K562 (cell line): ENCODE data around the gene CCT7. TPM values are rescaled to one million over a fixed set of nuclear protein-coding genes. Genes with fewer than 3 reads are reported as not detected.

Source experiments
- ARID1B ChIP-seq: fragments of 450-650 bp; IDR thresholded peaks from 2 replicates; pipeline ENCODE4 v1.6.1; 2016; ENCODE audit warnings: antibody characterized with exemption, mild to moderate bottlenecking, inconsistent platforms
- BCOR ChIP-seq: fragments of 450-650 bp; IDR thresholded peaks from 2 replicates; pipeline ENCODE4 v1.6.1; 2016
- C11orf30 ChIP-seq: fragments of 450-650 bp; IDR thresholded peaks from 2 replicates; pipeline ENCODE4 v1.6.1; 2016; ENCODE audit warnings: low read depth, mild to moderate bottlenecking
- KLF13 ChIP-seq: fragments of 450-650 bp; IDR thresholded peaks from 2 replicates; pipeline ENCODE4 v1.6.1; 2016; ENCODE audit warnings: missing genetic modification characterization, low read depth, mild to moderate bottlenecking, missing compliant biosample characterization, moderate library complexity, borderline replicate concordance
- POLR2B ChIP-seq: fragments of 450-650 bp; IDR thresholded peaks from 2 replicates; pipeline ENCODE4 v1.6.1; 2018; ENCODE audit warnings: low read depth; ENCODE audit not compliant: partially characterized antibody
- RB1 ChIP-seq: fragments of 450-650 bp; IDR thresholded peaks from 2 replicates; pipeline ENCODE4 v1.6.1; 2017; ENCODE audit warnings: low read depth, mild to moderate bottlenecking
- RHOXF2B ChIP-seq: fragments of 250-450 bp; sonication (Bioruptor Pico); conservative IDR thresholded peaks from 2 replicates; pipeline ENCODE4 v1.5.1; 2021
- SIN3A ChIP-seq, 2 experiments: fragments of 150-350 bp in 1 of 2; IDR thresholded peaks; 2 replicates each; pipeline ENCODE4 v1.6.1; 2011 to 2016; ENCODE audit warnings: borderline replicate concordance in 2 of 2, low read depth in 2 of 2, low read length in 2 of 2, mild to moderate bottlenecking in 2 of 2, moderate library complexity in 2 of 2; ENCODE audit not compliant: control insufficient read depth in 1 of 2
- polyA plus RNA-seq, 8 experiments: library from polyadenylated mRNA; depleted of rRNA in 4 of 8; stranded (reverse) in 5 of 8; unstranded in 3 of 8; fragments of >200 nt; fragmentation: Nextera tagmentation in 2 of 8; fragmentation: Illumina TruSeq in 1 of 8; extraction: Ambion mirVana in 2 of 8; extraction: Trizol in 1 of 8; gene quantifications; 2 replicates each; pipeline versions ENCODE4 v1.2.1 to v1.2.3, GENCODE V29; 2011 to 2014; ENCODE audit warnings: inconsistent platforms in 1 of 8, missing spikeins in 1 of 8
- total RNA-seq, 7 experiments: library from RNA; depleted of rRNA in 6 of 7; stranded (reverse); fragments of >200 nt in 6 of 7; fragmentation: Illumina TruSeq in 2 of 7; extraction: Trizol in 2 of 7; gene quantifications; 2 replicates each; pipeline versions ENCODE4 v1.2.1 to v1.2.3, GENCODE V29; 2011 to 2021; ENCODE audit warnings: low replicate concordance in 1 of 7
- TF ChIP-seq, protein P1 (sequence below), 2 experiments: IDR thresholded peaks in 1 of 2; conservative IDR thresholded peaks in 1 of 2; 2 replicates each; pipeline ENCODE4 v1.6.1; 2016; ENCODE audit warnings: low read depth in 2 of 2, mild to moderate bottlenecking in 1 of 2, missing compliant biosample characterization in 1 of 2, missing genetic modification characterization in 1 of 2, moderate library complexity in 1 of 2
- TF ChIP-seq, protein P2 (sequence below): fragments of 250-450 bp; sonication (Bioruptor Pico); IDR thresholded peaks from 2 replicates; pipeline ENCODE4 v1.9.0; 2021; ENCODE audit warnings: mild to moderate bottlenecking, inconsistent platforms
- TF ChIP-seq, protein P3 (sequence below), 2 experiments: fragments of 450-650 bp; IDR thresholded peaks; 2 replicates each; pipeline ENCODE4 v1.6.1; 2016
- TF ChIP-seq, protein P4 (sequence below): fragments of 250-450 bp; sonication (Bioruptor Pico); IDR thresholded peaks from 2 replicates; pipeline ENCODE4 v1.5.0; 2021
- TF ChIP-seq, protein P5 (sequence below): fragments of 450-650 bp; IDR thresholded peaks from 2 replicates; pipeline ENCODE4 v1.6.1; 2017; ENCODE audit warnings: antibody characterized with exemption

Gene CCT7
- total and polyA plus RNA-seq, 9 of the 15 experiments (the other 6 are each of a cell fraction or from before 2014, with no cell fraction given): 326 to 856 (median 638) TPM

DNA sequence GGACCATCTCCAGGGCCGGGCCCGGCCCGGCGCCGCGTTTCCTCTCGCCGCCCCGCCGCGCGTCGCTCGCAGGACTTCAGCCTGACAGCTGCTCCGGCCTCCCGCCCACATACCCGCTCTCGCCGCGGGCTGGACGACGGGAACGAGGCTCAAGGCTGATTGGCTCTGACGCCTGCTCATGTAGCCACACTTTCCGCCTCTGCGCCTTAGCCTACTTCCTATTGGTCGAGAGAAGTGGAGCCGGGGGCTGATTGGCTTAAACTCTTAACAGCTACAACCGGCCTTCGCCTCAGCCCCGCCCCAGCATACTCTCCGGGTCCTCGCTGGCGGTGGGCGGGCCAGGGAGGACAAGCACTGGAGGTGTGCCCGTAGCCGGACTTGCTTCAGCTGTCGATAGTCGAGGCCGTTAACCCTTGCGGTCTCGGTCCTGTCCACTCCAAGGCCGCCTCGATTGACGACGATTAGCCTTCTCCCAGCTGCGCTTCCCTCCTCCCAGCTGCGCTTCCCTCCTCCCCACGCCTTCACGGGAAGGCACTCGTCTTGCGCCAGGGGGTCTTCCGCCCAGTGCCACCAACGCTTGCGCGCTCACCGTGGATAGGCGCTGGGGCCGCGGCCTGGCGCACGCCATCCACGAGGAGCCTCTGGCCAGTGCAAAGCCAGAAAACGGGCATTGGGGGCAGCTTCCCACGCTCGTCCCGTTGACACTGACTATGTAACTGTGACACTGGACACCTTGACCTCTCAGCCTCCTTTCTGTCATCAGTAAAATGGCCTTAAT, 765 bp upstream of the CCT7 start, which contains the start of gene PRADC1 (continued):
- TF ChIP-seq, protein P1, sequence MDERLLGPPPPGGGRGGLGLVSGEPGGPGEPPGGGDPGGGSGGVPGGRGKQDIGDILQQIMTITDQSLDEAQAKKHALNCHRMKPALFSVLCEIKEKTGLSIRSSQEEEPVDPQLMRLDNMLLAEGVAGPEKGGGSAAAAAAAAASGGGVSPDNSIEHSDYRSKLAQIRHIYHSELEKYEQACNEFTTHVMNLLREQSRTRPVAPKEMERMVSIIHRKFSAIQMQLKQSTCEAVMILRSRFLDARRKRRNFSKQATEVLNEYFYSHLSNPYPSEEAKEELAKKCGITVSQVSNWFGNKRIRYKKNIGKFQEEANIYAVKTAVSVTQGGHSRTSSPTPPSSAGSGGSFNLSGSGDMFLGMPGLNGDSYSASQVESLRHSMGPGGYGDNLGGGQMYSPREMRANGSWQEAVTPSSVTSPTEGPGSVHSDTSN (CRISPR knock-in tag; IDR thresholded peaks at IDR 0.05; ENCODE audit: low read depth): peak; percentile 80
- TF ChIP-seq, protein P1 (tag; conservative IDR thresholded peaks at IDR 0.05; ENCODE audit: low read depth): peak; percentile 97
- peak; percentile 59 for TF ChIP-seq POLR2B
- TF ChIP-seq C11orf30: no peak
- peak; percentile 70; the same call in 1 of the 2 replicates for TF ChIP-seq RHOXF2B (CRISPR knock-in tag)
- TF ChIP-seq ARID1B: peak; percentile 33; the same call in 1 of the 2 replicates
- TF ChIP-seq BCOR: peak; percentile 44; the same call in 1 of the 2 replicates
- TF ChIP-seq SIN3A (IDR thresholded peaks at IDR 0.05; ENCODE audit: borderline replicate concordance in 2 of 2, control insufficient read depth in 1 of 2, low read depth in 2 of 2, low read length in 2 of 2): peak; percentile 70 to 86; a peak in 3 of 4 replicates
- TF ChIP-seq, protein P2, sequence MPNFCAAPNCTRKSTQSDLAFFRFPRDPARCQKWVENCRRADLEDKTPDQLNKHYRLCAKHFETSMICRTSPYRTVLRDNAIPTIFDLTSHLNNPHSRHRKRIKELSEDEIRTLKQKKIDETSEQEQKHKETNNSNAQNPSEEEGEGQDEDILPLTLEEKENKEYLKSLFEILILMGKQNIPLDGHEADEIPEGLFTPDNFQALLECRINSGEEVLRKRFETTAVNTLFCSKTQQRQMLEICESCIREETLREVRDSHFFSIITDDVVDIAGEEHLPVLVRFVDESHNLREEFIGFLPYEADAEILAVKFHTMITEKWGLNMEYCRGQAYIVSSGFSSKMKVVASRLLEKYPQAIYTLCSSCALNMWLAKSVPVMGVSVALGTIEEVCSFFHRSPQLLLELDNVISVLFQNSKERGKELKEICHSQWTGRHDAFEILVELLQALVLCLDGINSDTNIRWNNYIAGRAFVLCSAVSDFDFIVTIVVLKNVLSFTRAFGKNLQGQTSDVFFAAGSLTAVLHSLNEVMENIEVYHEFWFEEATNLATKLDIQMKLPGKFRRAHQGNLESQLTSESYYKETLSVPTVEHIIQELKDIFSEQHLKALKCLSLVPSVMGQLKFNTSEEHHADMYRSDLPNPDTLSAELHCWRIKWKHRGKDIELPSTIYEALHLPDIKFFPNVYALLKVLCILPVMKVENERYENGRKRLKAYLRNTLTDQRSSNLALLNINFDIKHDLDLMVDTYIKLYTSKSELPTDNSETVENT (CRISPR knock-in tag): peak; percentile 78; the same call in 1 of the 2 replicates
- TF ChIP-seq RB1: peak; percentile 67; the same call in 1 of the 2 replicates
- TF ChIP-seq, protein P3, sequence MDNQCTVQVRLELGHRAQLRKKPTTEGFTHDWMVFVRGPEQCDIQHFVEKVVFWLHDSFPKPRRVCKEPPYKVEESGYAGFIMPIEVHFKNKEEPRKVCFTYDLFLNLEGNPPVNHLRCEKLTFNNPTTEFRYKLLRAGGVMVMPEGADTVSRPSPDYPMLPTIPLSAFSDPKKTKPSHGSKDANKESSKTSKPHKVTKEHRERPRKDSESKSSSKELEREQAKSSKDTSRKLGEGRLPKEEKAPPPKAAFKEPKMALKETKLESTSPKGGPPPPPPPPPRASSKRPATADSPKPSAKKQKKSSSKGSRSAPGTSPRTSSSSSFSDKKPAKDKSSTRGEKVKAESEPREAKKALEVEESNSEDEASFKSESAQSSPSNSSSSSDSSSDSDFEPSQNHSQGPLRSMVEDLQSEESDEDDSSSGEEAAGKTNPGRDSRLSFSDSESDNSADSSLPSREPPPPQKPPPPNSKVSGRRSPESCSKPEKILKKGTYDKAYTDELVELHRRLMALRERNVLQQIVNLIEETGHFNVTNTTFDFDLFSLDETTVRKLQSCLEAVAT (IDR thresholded peaks at IDR 0.05): peak; percentile 77 to 93
- TF ChIP-seq, protein P4, sequence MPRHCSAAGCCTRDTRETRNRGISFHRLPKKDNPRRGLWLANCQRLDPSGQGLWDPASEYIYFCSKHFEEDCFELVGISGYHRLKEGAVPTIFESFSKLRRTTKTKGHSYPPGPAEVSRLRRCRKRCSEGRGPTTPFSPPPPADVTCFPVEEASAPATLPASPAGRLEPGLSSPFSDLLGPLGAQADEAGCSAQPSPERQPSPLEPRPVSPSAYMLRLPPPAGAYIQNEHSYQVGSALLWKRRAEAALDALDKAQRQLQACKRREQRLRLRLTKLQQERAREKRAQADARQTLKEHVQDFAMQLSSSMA (CRISPR knock-in tag): 0 out of 2 replicates have a peak, but pooled peaks have one; percentile 13
- TF ChIP-seq, protein P5, sequence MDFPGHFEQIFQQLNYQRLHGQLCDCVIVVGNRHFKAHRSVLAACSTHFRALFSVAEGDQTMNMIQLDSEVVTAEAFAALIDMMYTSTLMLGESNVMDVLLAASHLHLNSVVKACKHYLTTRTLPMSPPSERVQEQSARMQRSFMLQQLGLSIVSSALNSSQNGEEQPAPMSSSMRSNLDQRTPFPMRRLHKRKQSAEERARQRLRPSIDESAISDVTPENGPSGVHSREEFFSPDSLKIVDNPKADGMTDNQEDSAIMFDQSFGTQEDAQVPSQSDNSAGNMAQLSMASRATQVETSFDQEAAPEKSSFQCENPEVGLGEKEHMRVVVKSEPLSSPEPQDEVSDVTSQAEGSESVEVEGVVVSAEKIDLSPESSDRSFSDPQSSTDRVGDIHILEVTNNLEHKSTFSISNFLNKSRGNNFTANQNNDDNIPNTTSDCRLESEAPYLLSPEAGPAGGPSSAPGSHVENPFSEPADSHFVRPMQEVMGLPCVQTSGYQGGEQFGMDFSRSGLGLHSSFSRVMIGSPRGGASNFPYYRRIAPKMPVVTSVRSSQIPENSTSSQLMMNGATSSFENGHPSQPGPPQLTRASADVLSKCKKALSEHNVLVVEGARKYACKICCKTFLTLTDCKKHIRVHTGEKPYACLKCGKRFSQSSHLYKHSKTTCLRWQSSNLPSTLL: no peak
- TF ChIP-seq KLF13 (tag): peak; percentile 60; the same call in 1 of the 2 replicates
